Rectal smooth muscle tissue (tissue), 1 donor: Measurements from ENCODE around the gene TMEM266.

Experiments used
- H3K27ac ChIP-seq: one replicate; pipeline ENCODE4 v1.7.0; 2013; ENCODE audit warnings: low read depth, low read length, inconsistent platforms
- H3K27me3 ChIP-seq: one replicate; pipeline ENCODE4 v1.7.0; 2013; ENCODE audit warnings: low read length; ENCODE audit not compliant: control insufficient read depth, insufficient read depth
- H3K36me3 ChIP-seq: one replicate; pipeline ENCODE4 v1.7.0; 2013; ENCODE audit warnings: low read length; ENCODE audit not compliant: control insufficient read depth, insufficient read depth
- H3K4me1 ChIP-seq: one replicate; pipeline ENCODE4 v1.7.0; 2013; ENCODE audit warnings: low read length; ENCODE audit not compliant: control insufficient read depth, insufficient read depth
- H3K4me3 ChIP-seq: one replicate; pipeline ENCODE4 v1.7.0; 2013; ENCODE audit warnings: low read length
- H3K9ac ChIP-seq: one replicate; pipeline ENCODE4 v1.7.0; 2013; ENCODE audit warnings: low read length

Gene TMEM266

GRCh38 chr15:76208786-76209424, 149.1 kb downstream of the TMEM266 start:
- Histone ChIP-seq H3K36me3 (peaks cover 10% of the 10 kb centered on the region), H3K27ac (no peak overlapping the region), H3K4me3 (no peak overlapping the region), H3K9ac (no peak overlapping the region), H3K4me1 (no peaks in the 10 kb centered on the region), H3K27me3 (no peaks in the 10 kb centered on the region)

GRCh38 chr15:76209523-76209922, 149.7 kb downstream of the TMEM266 start:
- peaks cover 10% of the 10 kb centered on the region for H3K36me3 ChIP-seq

GRCh38 chr15:76209942-76210341, 150.2 kb downstream of the TMEM266 start:
- Histone ChIP-seq H3K36me3 (peaks cover 10% of the 10 kb centered on the region), H3K9ac (no peak overlapping the region), H3K4me1 (no peaks in the 10 kb centered on the region), H3K27me3 (no peaks in the 10 kb centered on the region), H3K4me3 (no peak overlapping the region), H3K27ac (no peak overlapping the region)

More at GRCh38 chr15:76209523-76209922, 149.7 kb downstream of the TMEM266 start:
- Histone ChIP-seq H3K27me3 (no peaks in the 10 kb centered on the region), H3K27ac (no peak overlapping the region), H3K4me3 (no peak overlapping the region), H3K9ac (no peak overlapping the region), H3K4me1 (no peaks in the 10 kb centered on the region)

- Histone ChIP-seq H3K27ac (no peak overlapping the region), H3K9ac (no peak overlapping the region), H3K27me3 (no peaks in the 10 kb centered on the region), H3K4me1 (no peaks in the 10 kb centered on the region), H3K36me3 (peaks cover 10% of the 10 kb centered on the region), H3K4me3 (no peak overlapping the region)
These were observed 155.8 kb downstream of the TMEM266 start for GRCh38 chr15:76215634-76216033.

- Histone ChIP-seq H3K36me3 (no peaks in the 10 kb centered on the region), H3K4me1 (no peaks in the 10 kb centered on the region)
These were observed 157.5 kb downstream of the TMEM266 start for GRCh38 chr15:76217029-76217881.

GRCh38 chr15:76217882-76218217, 158.1 kb downstream of the TMEM266 start:
- no peak overlapping the region for H3K9ac ChIP-seq
- H3K4me3 ChIP-seq, result no peak overlapping the region
- no peaks in the 10 kb centered on the region for H3K36me3 ChIP-seq

More at GRCh38 chr15:76217029-76217881, 157.5 kb downstream of the TMEM266 start:
- Histone ChIP-seq H3K27ac (no peak overlapping the region), H3K27me3 (no peaks in the 10 kb centered on the region), H3K9ac (no peak overlapping the region), H3K4me3 (no peak overlapping the region)

GRCh38 chr15:76221085-76221767, 161.4 kb downstream of the TMEM266 start:
- Histone ChIP-seq H3K27me3 (no peaks in the 10 kb centered on the region), H3K36me3 (peaks cover 8% of the 10 kb centered on the region), H3K9ac (no peak overlapping the region), H3K4me1 (no peaks in the 10 kb centered on the region), H3K4me3 (no peak overlapping the region), H3K27ac (no peak overlapping the region)

More at GRCh38 chr15:76217882-76218217, 158.1 kb downstream of the TMEM266 start:
- Histone ChIP-seq H3K27ac (no peak overlapping the region), H3K4me1 (no peaks in the 10 kb centered on the region), H3K27me3 (no peaks in the 10 kb centered on the region)

GRCh38 chr15:76222159-76222558, 162.4 kb downstream of the TMEM266 start:
- Histone ChIP-seq H3K4me3 (no peak overlapping the region), H3K36me3 (peaks cover 8% of the 10 kb centered on the region), H3K4me1 (no peaks in the 10 kb centered on the region), H3K9ac (no peak overlapping the region), H3K27me3 (no peaks in the 10 kb centered on the region), H3K27ac (no peak overlapping the region)

GRCh38 chr15:76223521-76223920, 163.7 kb downstream of the TMEM266 start:
- peaks cover 8% of the 10 kb centered on the region for H3K36me3 ChIP-seq
- H3K9ac ChIP-seq, result no peak overlapping the region
- H3K27ac ChIP-seq, result no peak overlapping the region
- no peaks in the 10 kb centered on the region for H3K4me1 ChIP-seq
- no peak overlapping the region for H3K4me3 ChIP-seq
- H3K27me3 ChIP-seq, result no peaks in the 10 kb centered on the region

GRCh38 chr15:76229266-76229665, 169.5 kb downstream of the TMEM266 start:
- Histone ChIP-seq H3K36me3 (peaks cover 9% of the 10 kb centered on the region), H3K4me3 (no peak overlapping the region), H3K27ac (no peak overlapping the region), H3K4me1 (no peaks in the 10 kb centered on the region), H3K9ac (no peak overlapping the region), H3K27me3 (no peaks in the 10 kb centered on the region)

- H3K27ac ChIP-seq, result no peak overlapping the region
- peaks cover 5% of the 10 kb centered on the region for H3K36me3 ChIP-seq
- H3K27me3 ChIP-seq, result no peaks in the 10 kb centered on the region
- H3K4me1 ChIP-seq, result peaks cover 2% of the 10 kb centered on the region
- no peak overlapping the region for H3K9ac ChIP-seq
- H3K4me3 ChIP-seq, result no peak overlapping the region
These were observed 174.1 kb downstream of the TMEM266 start for GRCh38 chr15:76233921-76234320.

- H3K4me3 ChIP-seq, result no peak overlapping the region
- H3K27me3 ChIP-seq, result no peaks in the 10 kb centered on the region
- H3K36me3 ChIP-seq, result peaks cover 5% of the 10 kb centered on the region
- H3K9ac ChIP-seq, result no peak overlapping the region
- H3K27ac ChIP-seq, result no peak overlapping the region
- peaks cover 2% of the 10 kb centered on the region for H3K4me1 ChIP-seq
These were observed 174.6 kb downstream of the TMEM266 start for GRCh38 chr15:76234337-76234889.
